ENCODE data around the gene PRKCB.

PRKCB gene

GRCh38 chr16:23974223-23974622 lies 138.4 kb downstream of the PRKCB start:
- no peak for DNase-seq

GRCh38 chr16:23975293-23975692 lies 139.5 kb downstream of the PRKCB start:
- DNase-seq, result no peak

GRCh38 chr16:23976091-23976490 lies 140.3 kb downstream of the PRKCB start:
- DNase-seq, result no peak

- DNase-seq, result no peak
These were observed 140.7 kb downstream of the PRKCB start for GRCh38 chr16:23976524-23976923.

GRCh38 chr16:23979441-23979840 lies 143.7 kb downstream of the PRKCB start:
- DNase-seq, result no peak

- no peak for DNase-seq
These were observed 144.2 kb downstream of the PRKCB start for GRCh38 chr16:23979982-23980381.

GRCh38 chr16:23981429-23982399 lies 145.9 kb downstream of the PRKCB start:
- no peak for DNase-seq

GRCh38 chr16:23986455-23986854 lies 150.7 kb downstream of the PRKCB start:
- no peak for DNase-seq

GRCh38 chr16:23987443-23987842 lies 151.7 kb downstream of the PRKCB start:
- no peak for DNase-seq

- DNase-seq, result no peak
These were observed 154.7 kb downstream of the PRKCB start for GRCh38 chr16:23990507-23990906.

GRCh38 chr16:23991066-23991465 lies 155.3 kb downstream of the PRKCB start:
- no peak for DNase-seq

GRCh38 chr16:23994615-23995014 lies 158.8 kb downstream of the PRKCB start:
- DNase-seq, result no peak

GRCh38 chr16:23996258-23996955 lies 160.6 kb downstream of the PRKCB start:
- no peak for DNase-seq

GRCh38 chr16:23998771-23999170 lies 163.0 kb downstream of the PRKCB start:
- no peak for DNase-seq

- no peak for DNase-seq
These were observed 163.9 kb downstream of the PRKCB start for GRCh38 chr16:23999663-24000062.

GRCh38 chr16:24001710-24002109 lies 165.9 kb downstream of the PRKCB start:
- no peak for DNase-seq

- no peak for DNase-seq
These were observed 166.8 kb downstream of the PRKCB start for GRCh38 chr16:24002619-24003018.

- no peak for DNase-seq
These were observed 169.8 kb downstream of the PRKCB start for GRCh38 chr16:24005577-24005976.

- DNase-seq, result no peak
These were observed 171.6 kb downstream of the PRKCB start for GRCh38 chr16:24007391-24007790.

GRCh38 chr16:24007934-24008333 lies 172.2 kb downstream of the PRKCB start:
- DNase-seq, result no peak

GRCh38 chr16:24009098-24009497 lies 173.3 kb downstream of the PRKCB start:
- DNase-seq, result no peak

- DNase-seq, result no peak
These were observed 174.2 kb downstream of the PRKCB start for GRCh38 chr16:24009955-24010354.

- DNase-seq, result no peak
These were observed 174.8 kb downstream of the PRKCB start for GRCh38 chr16:24010440-24011089.

GRCh38 chr16:24011237-24011636 lies 175.5 kb downstream of the PRKCB start:
- no peak for DNase-seq

All from NCI-H2081 treated with DMSO at 0.1 percent for 48 hours (cell line).